ENCODE data around the gene VPS13C.

VPS13C gene

DNA sequence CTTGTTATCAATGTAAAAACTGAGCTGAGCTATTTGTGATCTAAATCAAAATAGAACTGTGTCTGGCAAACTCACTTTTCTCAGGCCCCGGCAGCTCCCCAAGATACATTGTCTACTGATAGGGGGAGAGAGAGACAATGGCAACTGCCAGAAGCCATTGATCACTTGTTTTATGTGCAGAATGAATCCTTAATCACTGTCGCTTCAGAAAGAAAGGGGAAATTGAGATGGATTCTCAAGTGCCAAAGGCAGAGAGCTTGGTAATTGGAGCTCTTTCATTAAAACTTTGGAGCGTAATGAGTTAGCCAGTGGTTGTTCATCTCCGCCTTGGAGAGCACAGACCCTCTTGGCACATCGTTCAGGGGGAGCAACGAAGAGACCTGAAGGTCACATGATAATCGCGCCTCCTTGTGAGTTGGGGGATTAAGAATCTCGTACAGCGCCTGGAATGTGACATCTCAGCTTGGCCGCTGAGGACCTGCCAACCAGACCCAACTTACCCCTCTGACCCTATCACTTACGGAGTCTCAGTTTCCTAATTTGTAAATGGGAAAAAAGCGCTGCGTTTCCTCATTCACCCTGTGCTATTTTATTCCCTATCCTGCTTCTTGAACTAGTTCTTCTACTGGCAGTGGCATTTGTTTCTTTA is 252.8 kb downstream of the VPS13C start:
- H3K4me3 ChIP-seq (ENCODE audit: low read depth in 1 of 2, low read length in 1 of 2), result no peak overlapping the region
- no peaks in the 10 kb centered on the region for H3K36me3 ChIP-seq
- H3K9me3 ChIP-seq, result no peaks in the 10 kb centered on the region
- TF ChIP-seq, protein P1, sequence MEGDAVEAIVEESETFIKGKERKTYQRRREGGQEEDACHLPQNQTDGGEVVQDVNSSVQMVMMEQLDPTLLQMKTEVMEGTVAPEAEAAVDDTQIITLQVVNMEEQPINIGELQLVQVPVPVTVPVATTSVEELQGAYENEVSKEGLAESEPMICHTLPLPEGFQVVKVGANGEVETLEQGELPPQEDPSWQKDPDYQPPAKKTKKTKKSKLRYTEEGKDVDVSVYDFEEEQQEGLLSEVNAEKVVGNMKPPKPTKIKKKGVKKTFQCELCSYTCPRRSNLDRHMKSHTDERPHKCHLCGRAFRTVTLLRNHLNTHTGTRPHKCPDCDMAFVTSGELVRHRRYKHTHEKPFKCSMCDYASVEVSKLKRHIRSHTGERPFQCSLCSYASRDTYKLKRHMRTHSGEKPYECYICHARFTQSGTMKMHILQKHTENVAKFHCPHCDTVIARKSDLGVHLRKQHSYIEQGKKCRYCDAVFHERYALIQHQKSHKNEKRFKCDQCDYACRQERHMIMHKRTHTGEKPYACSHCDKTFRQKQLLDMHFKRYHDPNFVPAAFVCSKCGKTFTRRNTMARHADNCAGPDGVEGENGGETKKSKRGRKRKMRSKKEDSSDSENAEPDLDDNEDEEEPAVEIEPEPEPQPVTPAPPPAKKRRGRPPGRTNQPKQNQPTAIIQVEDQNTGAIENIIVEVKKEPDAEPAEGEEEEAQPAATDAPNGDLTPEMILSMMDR (IDR thresholded peaks at IDR 0.05), result no peak
- no peaks in the 10 kb centered on the region for H3K27me3 ChIP-seq
- no peaks in the 10 kb centered on the region for H3K4me1 ChIP-seq (ENCODE audit: control insufficient read depth in 1 of 2, insufficient read depth in 1 of 2, low read depth in 1 of 2, low read length in 1 of 2)
- H3K27ac ChIP-seq, result no peak overlapping the region
